ENCODE results near the gene ETS1.

DNA sequence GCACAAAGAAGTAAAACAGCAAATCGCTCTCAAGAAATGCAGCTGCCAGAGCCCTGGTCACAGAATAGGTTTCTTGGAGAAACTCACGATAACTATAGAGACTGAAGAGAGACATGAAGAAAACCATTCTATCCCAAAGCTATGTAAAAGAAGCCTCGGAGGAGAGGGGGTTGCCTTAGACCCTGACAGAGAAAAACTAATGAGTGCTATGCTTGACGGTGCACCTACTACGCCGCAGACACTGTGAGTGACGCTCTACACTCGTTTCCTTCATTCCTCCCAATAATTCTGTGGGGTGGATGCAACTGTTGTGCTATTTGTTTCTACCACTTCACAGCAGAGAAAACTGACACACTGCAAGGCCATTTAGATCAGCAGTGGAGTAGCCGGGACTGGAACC lies 121.8 kb downstream of the ETS1 start:
- no peak for TF ChIP-seq CTCF (optimal IDR thresholded peaks at IDR 0.05 in 1 of 3, IDR thresholded peaks at IDR 0.05 in 1 of 3, conservative IDR thresholded peaks at IDR 0.05 in 1 of 3; ENCODE audit: extremely low read depth in 1 of 3, insufficient read depth in 2 of 3, low read length in 3 of 3)
- no peak for TF ChIP-seq EZH2 (IDR thresholded peaks at IDR 0.05; ENCODE audit: low read length)

All from keratinocyte (primary cell).